Amniotic stem cell (primary cell): ENCODE data around the gene RPF1.
"Not testable (repeated sequence)": the region's sequence is repeated elsewhere in the genome, so short reads cannot be mapped to it uniquely, and the experiment has no call there.

Experiments used
- DNase-seq: peaks from one replicate; lab custom pipeline; 2025; lab: John Stamatoyannopoulos, UW

The RPF1 gene

GRCh38 chr1:84493747-84494146 lies 14.7 kb downstream of the RPF1 start:
- DNase-seq, result no peak

- no peak for DNase-seq
These were observed 17.4 kb downstream of the RPF1 start for GRCh38 chr1:84496498-84496897.

- no peak for DNase-seq
These were observed 18.7 kb downstream of the RPF1 start for GRCh38 chr1:84497631-84498275.

GRCh38 chr1:84502927-84503326 lies 23.9 kb downstream of the RPF1 start:
- no peak for DNase-seq

GRCh38 chr1:84504580-84505492 lies 25.8 kb downstream of the RPF1 start:
- DNase-seq, result peak; percentile 12

GRCh38 chr1:84505493-84506001 lies 26.5 kb downstream of the RPF1 start:
- peak; percentile 69 for DNase-seq

GRCh38 chr1:84506002-84506728 lies 27.1 kb downstream of the RPF1 start, which contains the start of the genes GNG5 and SPATA1:
Gene GNG5, minus strand, starts transcription at chr1:84506581. Its CDS starts 490 bp downstream, at chr1:84506091.
Gene SPATA1, plus strand, starts transcription at chr1:84506386. Its CDS starts 9,974 bp downstream, at chr1:84516360.
- peak; percentile 92 for DNase-seq

GRCh38 chr1:84506729-84507453 lies 27.8 kb downstream of the RPF1 start:
- DNase-seq, result no peak

- DNase-seq, result not testable (repeated sequence)
These were observed 28.8 kb downstream of the RPF1 start for GRCh38 chr1:84507887-84508286.

- no peak for DNase-seq
These were observed 29.4 kb downstream of the RPF1 start for GRCh38 chr1:84508510-84508909.

GRCh38 chr1:84509029-84509428 lies 30.0 kb downstream of the RPF1 start:
- DNase-seq, result no peak

- DNase-seq, result no peak
These were observed 31.1 kb downstream of the RPF1 start for GRCh38 chr1:84510165-84510564.

- DNase-seq, result no peak
These were observed 31.6 kb downstream of the RPF1 start for GRCh38 chr1:84510668-84511067.

- DNase-seq, result no peak
These were observed 45.5 kb downstream of the RPF1 start for GRCh38 chr1:84524590-84524989.

GRCh38 chr1:84525779-84526178 lies 46.7 kb downstream of the RPF1 start:
- DNase-seq, result no peak

GRCh38 chr1:84538599-84538998 lies 59.5 kb downstream of the RPF1 start:
- DNase-seq, result no peak

- DNase-seq, result no peak
These were observed 60.9 kb downstream of the RPF1 start for GRCh38 chr1:84539972-84540371.

- no peak for DNase-seq
These were observed 61.7 kb downstream of the RPF1 start for GRCh38 chr1:84540759-84541158.

- DNase-seq, result no peak
These were observed 62.6 kb downstream of the RPF1 start for GRCh38 chr1:84541679-84542078.
